A673 (cell line): ENCODE measurements around the gene TENM4. TPM values are rescaled to one million over a fixed set of nuclear protein-coding genes. Genes with fewer than 3 reads are reported as not detected.

Source experiments
- BruUV-seq: library from RNA; stranded (reverse); fragments of 400-500 nt; replicated peaks from 2 replicates; lab custom pipeline; 2021; lab: Mats Ljungman, UMichigan
- CTCF ChIA-PET: fragments of 300-600 bp; sonication (Branson Sonifier 250); formaldehyde crosslinking; loops from one replicate; lab custom pipeline; 2022; ENCODE audit warnings: antibody characterized with exemption; lab: Charles Lee
- POLR2A ChIA-PET: fragments of 300-600 bp; sonication (Branson Sonifier 250); formaldehyde crosslinking; loops from one replicate; lab custom pipeline; 2022; ENCODE audit warnings: antibody characterized with exemption; ENCODE audit not compliant: low non-redundant PET; lab: Charles Lee
- DNase-seq: peaks from one replicate; pipeline ENCODE4 v3.0.0-alpha.2; 2015; ENCODE audit warnings: low spot score
- H3K27ac ChIP-seq: fragments of 200-600 bp; sonication (generic); 2 replicates; pipeline ENCODE4 v1.5.1; 2016; ENCODE audit warnings: mixed run types, low read depth, mild to moderate bottlenecking, mixed read lengths, antibody characterized with exemption, low read length; ENCODE audit not compliant: poor library complexity, severe bottlenecking
- H3K27me3 ChIP-seq: fragments of 200-600 bp; sonication (generic); replicated peaks from 2 replicates; pipeline ENCODE4 v1.6.1; 2017; ENCODE audit warnings: mixed run types, low read depth, mild to moderate bottlenecking, mixed read lengths, antibody characterized with exemption, low read length; ENCODE audit not compliant: insufficient read depth, poor library complexity
- H3K36me3 ChIP-seq: fragments of 200-600 bp; sonication (generic); 2 replicates; pipeline ENCODE4 v1.6.1; 2016; ENCODE audit warnings: mixed run types, mild to moderate bottlenecking, mixed read lengths, antibody characterized with exemption, low read length; ENCODE audit not compliant: insufficient read depth, poor library complexity, severe bottlenecking
- H3K4me1 ChIP-seq: fragments of 200-600 bp; sonication (generic); 2 replicates; pipeline ENCODE4 v1.6.1; 2017; ENCODE audit warnings: mixed run types, mild to moderate bottlenecking, mixed read lengths, antibody characterized with exemption, low read length; ENCODE audit not compliant: insufficient read depth, poor library complexity, severe bottlenecking
- H3K4me3 ChIP-seq: fragments of 200-600 bp; sonication (generic); 2 replicates; pipeline ENCODE4 v1.5.1; 2016; ENCODE audit warnings: low read depth, mixed run types, mild to moderate bottlenecking, mixed read lengths, low read length; ENCODE audit not compliant: poor library complexity, severe bottlenecking
- H3K9me3 ChIP-seq: fragments of 200-600 bp; sonication (generic); 2 replicates; pipeline ENCODE4 v1.6.1; 2016; ENCODE audit warnings: mixed run types, low read depth, mild to moderate bottlenecking, mixed read lengths, antibody characterized with exemption, low read length; ENCODE audit not compliant: poor library complexity, severe bottlenecking
- CTCF ChIP-seq: fragments of 300-800, 200-600 bp; sonication (generic); conservative IDR thresholded peaks from 2 replicates; pipeline ENCODE4 v1.5.1; 2017; ENCODE audit warnings: low read depth, mild to moderate bottlenecking, antibody characterized with exemption, low read length, moderate library complexity, mixed read lengths
- EZH2 ChIP-seq: fragments of 200-600 bp; sonication (generic); IDR thresholded peaks from 2 replicates; pipeline ENCODE4 v1.6.1; 2017; ENCODE audit warnings: borderline replicate concordance, low read depth, mild to moderate bottlenecking, mixed read lengths, antibody characterized with exemption, low read length; ENCODE audit not compliant: poor library complexity, severe bottlenecking
- intact Hi-C: fragments of 100-400 bp; cut with micrococcal nuclease; formaldehyde crosslinking; loops from one replicate; pipeline ENCODE4 v1.10.0; 2022; ENCODE audit not compliant: unreplicated experiment
- total RNA-seq: library from RNA; stranded (reverse); gene quantifications from 2 replicates; pipeline ENCODE4 v1.2.3, GENCODE V29; 2021

TENM4 gene
- total RNA-seq, 1 experiment from 2014 or later = 0.11 TPM

DNA sequence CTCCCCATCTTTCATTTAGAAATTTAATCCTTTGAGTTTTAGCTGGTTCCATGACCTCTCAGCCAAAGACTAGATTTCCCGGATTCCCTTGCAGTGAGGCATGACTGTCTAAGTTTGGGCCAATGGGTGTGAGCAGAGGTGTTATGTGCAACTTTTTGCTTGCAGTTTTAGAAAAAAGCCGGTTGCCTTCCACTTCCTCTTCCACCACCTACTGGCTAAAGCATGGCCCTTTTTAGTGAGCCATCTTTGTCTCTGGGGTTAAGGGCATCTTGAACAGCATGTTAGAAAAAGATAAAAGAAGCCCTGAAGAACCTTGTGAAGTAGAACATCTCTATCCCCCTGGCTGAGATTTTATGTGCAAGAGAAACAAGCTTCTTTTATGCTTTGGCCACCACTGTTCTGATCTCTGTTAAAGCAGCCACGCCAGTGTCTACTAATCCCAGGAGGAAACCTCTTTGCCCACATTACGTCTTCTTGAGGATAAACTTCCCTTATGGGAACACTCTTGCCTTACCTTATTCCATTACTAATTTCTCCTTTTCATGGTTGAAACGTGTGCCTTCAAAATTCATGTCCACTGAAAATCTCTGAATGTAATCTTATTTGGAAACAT is 279.9 kb downstream of the TENM4 start:
- no peak overlapping the region for H3K4me3 ChIP-seq
- ChIA-PET POLR2A (no interaction called here), CTCF (no interaction called here)
- H3K9me3 ChIP-seq = no peaks in the 10 kb centered on the region
- no peaks in the 10 kb centered on the region for H3K4me1 ChIP-seq
- no peaks in the 10 kb centered on the region for H3K36me3 ChIP-seq
- intact Hi-C loops = no loop called here
- H3K27me3 ChIP-seq = no peaks in the 10 kb centered on the region
- H3K27ac ChIP-seq = no peak overlapping the region
- TF ChIP-seq EZH2 (no peak), CTCF (peak; percentile 39)
- DNase-seq = peak; percentile 11
- no TSS peak for BruUV-seq

DNA sequence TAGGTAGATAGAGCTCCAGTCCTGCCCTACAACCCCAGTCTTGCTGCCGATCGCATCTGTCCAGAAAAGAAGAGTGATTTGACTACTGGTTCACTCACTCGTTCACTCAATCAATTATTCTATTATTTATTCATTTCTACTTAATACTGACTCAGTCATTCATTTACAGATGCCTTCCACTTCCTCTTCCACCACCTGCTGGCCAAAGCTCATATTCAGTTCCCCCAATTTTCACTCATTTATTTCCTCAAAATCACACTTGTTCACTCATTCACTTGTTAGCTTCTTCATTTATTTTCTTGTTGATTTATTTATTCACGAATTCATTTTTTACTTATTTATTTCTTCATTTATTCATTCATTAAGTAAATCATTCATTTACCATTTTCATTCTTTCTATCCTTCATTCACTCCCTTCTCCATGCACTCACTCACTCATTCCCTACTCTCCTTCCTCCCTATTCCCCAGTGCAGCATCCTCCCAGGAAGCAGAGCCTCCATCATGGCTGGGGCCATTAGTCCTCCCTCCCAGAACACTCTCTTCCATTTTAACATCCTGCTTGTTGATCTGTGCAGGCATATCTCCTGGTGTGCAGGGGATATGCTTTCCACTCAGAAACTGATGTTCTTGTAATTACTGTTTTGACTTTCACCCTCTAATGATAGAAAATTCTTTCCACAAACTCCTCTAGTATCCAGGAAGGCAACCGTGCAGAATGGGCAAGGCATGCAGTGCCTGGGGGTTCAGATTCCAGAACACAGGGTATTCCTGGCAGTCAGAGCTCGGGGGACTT is 281.0 kb downstream of the TENM4 start:
- no TSS peak for BruUV-seq
- TF ChIP-seq CTCF (no peak; the same call in 1 of the 2 replicates), EZH2 (no peak)
- no peak for DNase-seq
- Histone ChIP-seq H3K4me1 (no peaks in the 10 kb centered on the region), H3K27ac (no peak overlapping the region), H3K27me3 (no peaks in the 10 kb centered on the region), H3K9me3 (no peaks in the 10 kb centered on the region), H3K36me3 (no peaks in the 10 kb centered on the region), H3K4me3 (no peak overlapping the region)
- POLR2A ChIA-PET = no interaction called here
- CTCF ChIA-PET = interaction anchor here (0.6 to 1.2 kb wide), 2 partner anchors 144 to 515 kb away, joined by 3 to 4 read pairs; no protein-coding TSS in a partner anchor
- intact Hi-C loops = loop anchor here (5.0 kb wide), 1 partner anchor 513 kb away; no protein-coding TSS in a partner anchor

- Histone ChIP-seq H3K27me3 (peaks cover 7% of the 10 kb centered on the region), H3K36me3 (no peaks in the 10 kb centered on the region), H3K27ac (no peak overlapping the region), H3K4me1 (no peaks in the 10 kb centered on the region), H3K4me3 (no peak overlapping the region), H3K9me3 (no peaks in the 10 kb centered on the region)
- ChIA-PET CTCF (no interaction called here), POLR2A (no interaction called here)
- DNase-seq = no peak
- BruUV-seq = no TSS peak
- intact Hi-C loops = loop anchor here (5.0 kb wide), 1 partner anchor 510 kb away; no protein-coding TSS in a partner anchor
- no peak for TF ChIP-seq EZH2
- TF ChIP-seq CTCF = no peak
Measured at GRCh38 chr11:79157738-79158137, 283.1 kb downstream of the TENM4 start.
